Activated CD4-positive, alpha-beta T cell treated with anti-CD3 and anti-CD28 coated beads, Interleukin-2, amount 50 U/mL, for 24 hours (primary cell): ENCODE results near the gene GIN1.
"Not testable (repeated sequence)": the region's sequence is repeated elsewhere in the genome, so short reads cannot be mapped to it uniquely, and the experiment has no call there.

ENCODE experiments used
- DNase-seq, 2 donors: peaks; one replicate each; pipeline ENCODE4 v3.0.0-alpha.2; 2020; ENCODE audit warnings: low read depth in 1 of 2, low spot score in 1 of 2

Gene GIN1

GRCh38 chr5:103119765-103120606 is at the start of gene GIN1, which contains the start of gene PPIP5K2:
Gene GIN1 (minus strand): TSS chr5:103120138. CDS start chr5:103108707, 11,431 bp downstream.
Gene PPIP5K2 (plus strand): TSS chr5:103120301. CDS start chr5:103129590, 9,289 bp downstream.
- peak; percentile 96 to 97 for DNase-seq

DNA sequence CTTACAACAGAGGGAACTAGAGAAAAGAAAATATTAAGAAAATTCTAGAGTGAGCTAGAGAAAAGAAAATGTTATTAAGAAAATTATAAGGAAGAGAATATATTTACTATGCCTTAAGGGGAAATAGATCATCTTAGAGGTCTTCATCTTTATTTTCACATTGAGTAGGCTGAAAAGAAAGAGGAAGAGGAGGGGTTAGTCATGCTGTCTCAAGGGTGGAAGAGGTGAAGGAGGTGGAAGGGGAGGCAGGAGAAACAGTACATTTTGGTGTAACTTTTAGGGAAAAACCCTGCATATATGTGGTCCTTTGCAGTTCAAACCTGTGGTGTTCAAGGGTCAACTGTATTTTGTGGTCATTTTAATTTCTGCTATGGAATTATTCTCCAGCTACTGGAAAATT is 46.8 kb upstream of the GIN1 start:
- DNase-seq = no peak

GRCh38 chr5:103151156-103151555 is 31.2 kb upstream of the GIN1 start:
- DNase-seq = no peak

GRCh38 chr5:103148213-103148612 is 28.3 kb upstream of the GIN1 start:
- DNase-seq = no peak

- no peak for DNase-seq
These were observed 25.3 kb upstream of the GIN1 start for GRCh38 chr5:103145196-103145595.

DNA sequence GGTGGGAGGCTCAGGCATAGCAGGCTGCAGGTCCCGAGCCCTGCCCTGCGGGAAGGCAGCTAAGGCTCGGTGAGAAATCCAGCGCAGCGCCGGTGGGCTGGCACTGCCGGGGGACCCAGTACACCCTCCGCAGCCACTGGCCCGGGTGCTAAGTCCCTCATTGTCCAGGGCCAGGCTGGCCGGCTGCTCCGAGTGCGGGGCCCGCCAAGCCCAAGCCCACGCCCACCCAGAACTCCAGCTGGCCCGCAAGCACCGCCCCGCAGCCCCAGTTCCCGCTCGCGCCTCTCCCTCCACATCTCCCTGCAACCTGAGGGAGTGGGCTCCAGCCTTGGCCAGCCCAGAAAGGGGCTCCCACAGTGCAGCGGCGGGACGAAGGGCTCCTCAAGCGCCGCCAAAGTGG is 22.2 kb upstream of the GIN1 start:
- DNase-seq = not testable (repeated sequence)

DNA sequence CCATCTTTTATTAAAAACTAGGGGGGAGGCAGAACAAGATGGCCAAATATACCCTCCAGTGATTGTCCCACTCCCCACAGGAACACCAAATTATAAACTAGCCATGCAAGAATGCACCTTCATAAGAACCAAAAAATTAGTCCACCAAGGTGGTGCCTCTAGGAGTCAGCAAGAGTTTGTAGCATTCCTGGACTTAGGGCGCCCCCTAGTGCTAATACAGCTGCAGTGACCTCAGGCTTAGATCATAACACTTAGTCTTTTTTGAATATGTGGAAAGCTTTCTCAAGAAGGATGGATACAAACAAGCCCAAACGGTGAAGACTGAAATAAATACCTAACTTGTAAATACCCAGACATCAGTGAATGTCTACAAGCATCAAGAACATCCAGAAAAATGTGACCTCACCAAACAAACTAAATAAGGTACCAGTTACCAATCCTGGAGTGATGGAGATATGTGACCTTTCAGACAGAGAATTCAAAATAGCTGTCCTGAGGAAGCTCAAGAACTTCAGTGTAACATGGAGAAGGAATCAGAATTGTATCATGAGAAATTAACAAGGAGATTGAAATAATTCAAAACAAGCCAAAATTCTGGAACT is 19.4 kb upstream of the GIN1 start:
- peak; percentile 67 to 78 for DNase-seq

GRCh38 chr5:103138202-103138690 is 18.3 kb upstream of the GIN1 start:
- DNase-seq = no peak

DNA sequence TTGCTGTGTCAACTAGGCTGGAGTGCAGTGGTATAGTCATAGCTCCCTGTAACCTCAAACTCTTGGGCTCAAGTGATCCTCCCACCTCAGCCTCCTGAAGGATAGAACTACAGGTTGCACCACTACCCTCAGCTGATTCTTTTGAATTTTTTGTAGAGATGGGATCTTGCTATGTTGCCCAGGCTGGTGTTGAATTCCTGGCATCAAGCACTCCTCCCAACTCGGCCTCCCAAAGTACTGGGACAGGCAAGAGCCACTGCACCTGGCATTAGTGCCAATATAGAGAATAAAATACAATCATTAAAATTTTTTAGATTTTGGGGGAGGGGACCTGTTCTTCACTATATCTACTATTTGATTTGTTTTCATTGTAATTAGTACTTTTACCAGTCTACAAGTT is 15.5 kb upstream of the GIN1 start:
- DNase-seq = no peak

DNA sequence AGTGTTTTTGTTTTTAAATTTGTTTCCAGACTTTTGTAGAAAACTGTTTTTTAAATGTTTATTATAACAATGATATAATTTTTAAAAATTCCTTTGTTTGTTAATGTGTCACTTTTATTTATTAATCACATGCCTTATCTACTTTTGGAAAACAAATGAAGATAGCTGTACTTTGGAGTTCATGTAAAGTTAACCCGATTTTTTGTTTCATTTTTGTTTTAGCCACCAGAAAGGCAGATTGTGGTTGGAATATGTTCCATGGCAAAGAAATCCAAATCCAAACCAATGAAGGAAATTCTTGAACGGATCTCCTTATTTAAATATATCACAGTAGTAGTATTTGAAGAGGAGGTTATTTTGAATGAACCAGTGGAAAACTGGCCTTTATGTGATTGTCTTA is 13.3 kb upstream of the GIN1 start:
- no peak for DNase-seq

GRCh38 chr5:103132684-103133083 is 12.7 kb upstream of the GIN1 start:
- DNase-seq = no peak

DNA sequence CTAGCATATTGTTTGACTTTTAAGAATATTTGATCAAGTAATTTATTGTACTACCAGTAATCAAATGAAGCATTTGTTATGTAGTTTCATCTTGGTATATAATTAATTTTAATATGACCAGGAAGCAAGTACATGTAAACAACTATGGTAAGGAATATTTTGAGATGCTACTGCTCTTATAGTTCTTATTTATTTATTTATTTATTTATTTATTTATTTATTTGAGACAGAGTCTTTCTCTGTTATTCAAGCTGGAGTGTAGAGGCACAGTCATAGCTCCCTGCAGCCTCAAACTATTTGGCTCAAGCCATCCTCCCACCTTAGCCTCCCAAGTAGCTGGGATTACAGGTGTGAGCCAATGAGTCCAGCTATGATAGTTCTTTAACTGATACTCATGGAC is 8.3 kb upstream of the GIN1 start:
- no peak for DNase-seq

GRCh38 chr5:103127292-103127817 is 7.4 kb upstream of the GIN1 start:
- DNase-seq = no peak

DNA sequence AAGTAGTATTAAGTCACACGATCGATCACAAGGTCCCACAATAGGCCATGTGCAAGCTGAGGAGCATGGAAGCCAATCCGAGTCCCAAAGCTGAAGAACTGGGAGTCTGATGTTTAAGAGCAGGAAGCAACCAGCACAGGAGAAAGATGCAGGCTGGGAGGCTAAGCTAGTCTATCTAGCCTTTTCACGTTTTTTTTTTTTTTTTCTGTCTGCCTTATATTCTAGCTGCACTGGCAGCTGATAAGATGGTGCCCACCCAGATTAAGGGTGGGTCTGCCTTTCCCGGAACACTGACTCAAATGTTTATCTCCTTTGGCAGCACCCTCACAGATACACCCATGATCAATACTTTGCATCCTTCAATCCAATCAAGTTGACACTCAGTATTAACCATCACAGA is 6.6 kb upstream of the GIN1 start:
- DNase-seq = no peak

DNA sequence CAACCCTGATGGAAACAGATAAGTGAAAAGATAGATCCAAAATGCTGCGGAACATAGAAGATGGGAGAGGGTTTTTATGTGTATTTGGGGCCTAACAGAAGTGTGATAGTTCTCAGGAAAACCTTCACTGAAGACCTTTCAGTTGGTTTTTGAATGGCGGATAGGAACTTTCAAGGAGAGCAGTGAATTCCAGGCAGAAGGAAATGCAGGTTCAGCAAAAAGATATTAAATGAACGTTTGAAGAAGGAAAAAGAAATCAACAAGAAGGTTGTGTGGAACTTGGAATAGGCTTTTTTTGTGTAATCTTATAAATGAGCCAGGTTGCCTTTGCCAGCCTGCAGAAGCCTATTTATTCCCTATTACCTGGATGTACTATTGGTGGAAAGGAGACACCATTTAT is 2.3 kb upstream of the GIN1 start:
- DNase-seq = no peak

DNA sequence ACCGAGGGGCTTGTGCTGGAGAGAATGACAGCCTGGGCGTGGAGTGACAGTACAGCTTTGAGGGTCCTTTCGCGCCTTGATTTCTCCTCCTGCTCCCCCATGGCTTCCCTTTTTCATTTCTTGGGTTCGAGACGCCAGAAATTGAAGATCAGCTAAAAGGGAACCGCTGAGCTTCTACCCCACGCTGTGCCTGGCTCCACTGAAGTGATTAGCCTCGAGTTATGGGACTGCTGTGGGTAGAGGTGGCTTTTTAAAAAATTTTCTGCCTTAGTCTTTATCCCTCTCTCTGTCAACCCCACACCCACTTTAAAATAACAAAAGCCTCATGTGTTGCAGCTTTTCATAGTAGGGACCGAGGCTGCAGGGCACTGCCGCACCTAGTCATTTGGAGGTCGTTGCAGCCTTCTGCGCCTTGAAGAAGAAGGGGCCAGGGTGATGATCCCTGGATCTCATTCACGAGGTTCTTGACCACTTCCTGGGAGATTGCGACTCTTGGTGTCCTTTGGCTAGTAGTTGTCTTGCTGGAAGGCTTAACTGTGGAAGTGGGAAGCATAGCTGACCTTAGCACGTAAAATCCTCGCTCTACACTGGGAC is 766 bp upstream of the GIN1 start:
- no peak for DNase-seq

- no peak for DNase-seq
These were observed 721 bp downstream of the GIN1 start for GRCh38 chr5:103119070-103119764.

GRCh38 chr5:103117471-103117991 is 2.4 kb downstream of the GIN1 start:
- DNase-seq = no peak

GRCh38 chr5:103114440-103114839 is 5.5 kb downstream of the GIN1 start:
- no peak for DNase-seq

- no peak for DNase-seq
These were observed 7.0 kb downstream of the GIN1 start for GRCh38 chr5:103112910-103113309.

GRCh38 chr5:103111468-103111867 is 8.5 kb downstream of the GIN1 start:
- no peak for DNase-seq
